ENCODE results near the gene CDC42BPG.

DNA sequence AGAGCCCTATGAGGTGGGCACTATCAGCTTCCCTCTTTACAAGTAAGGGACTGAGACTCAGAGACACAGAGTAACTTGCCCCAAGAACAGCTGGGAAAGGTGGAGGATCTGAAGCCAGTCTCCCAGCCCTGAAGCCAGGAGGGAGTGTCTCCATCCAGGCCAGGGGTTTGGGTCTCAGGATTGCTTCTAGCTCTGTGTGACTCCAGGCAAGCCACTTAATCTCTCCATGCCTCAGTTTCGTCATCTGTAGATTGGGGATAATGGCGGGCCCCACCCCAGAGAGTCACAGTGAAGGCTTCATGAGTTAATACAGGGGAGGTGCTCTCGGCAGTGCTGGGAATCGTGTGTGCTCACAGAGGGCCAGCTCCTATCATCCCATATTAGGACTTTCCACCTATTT, 52.0 kb downstream of the CDC42BPG start:
- no peak for TF ChIP-seq EZH2 (IDR thresholded peaks at IDR 0.05; ENCODE audit: insufficient read depth, poor library complexity, severe bottlenecking)
- no peak for TF ChIP-seq EZH2phosphoT487 (IDR thresholded peaks at IDR 0.05; ENCODE audit: insufficient read depth, low read depth)

Measured in GM23248 (cell line).